ENCODE results near the gene TLL1. TPM values are rescaled to one million over a fixed set of nuclear protein-coding genes. Genes with fewer than 3 reads are reported as not detected.

Gene TLL1
- total RNA-seq, 1 donor from 2014 or later = 16.2 TPM

GRCh38 chr4:165879641-165880040 is 6.6 kb downstream of the TLL1 start:
- no peak for DNase-seq (ENCODE audit: low read depth in 2 of 2)

GRCh38 chr4:165894159-165894558 is 21.1 kb downstream of the TLL1 start:
- no peak for DNase-seq (ENCODE audit: low read depth in 2 of 2)

- DNase-seq (ENCODE audit: low read depth in 2 of 2) = peak; percentile 16 to 61
These were observed 32.5 kb downstream of the TLL1 start for GRCh38 chr4:165905405-165906027.

- peak in 1 of 2 donors; percentile 10 for DNase-seq (ENCODE audit: low read depth in 2 of 2)
These were observed 33.2 kb downstream of the TLL1 start for GRCh38 chr4:165906272-165906671.

GRCh38 chr4:165909947-165910346 is 36.9 kb downstream of the TLL1 start:
- no peak for DNase-seq (ENCODE audit: low read depth in 2 of 2)

- no peak for DNase-seq (ENCODE audit: low read depth in 2 of 2)
These were observed 42.2 kb downstream of the TLL1 start for GRCh38 chr4:165915215-165915614.

- no peak for DNase-seq (ENCODE audit: low read depth in 2 of 2)
These were observed 48.5 kb downstream of the TLL1 start for GRCh38 chr4:165921546-165921945.

- DNase-seq (ENCODE audit: low read depth in 2 of 2) = no peak
These were observed 49.7 kb downstream of the TLL1 start for GRCh38 chr4:165922747-165923146.

- peak in 1 of 2 donors; percentile 27 for DNase-seq (ENCODE audit: low read depth in 2 of 2)
These were observed 53.3 kb downstream of the TLL1 start for GRCh38 chr4:165926307-165926706.

GRCh38 chr4:165927366-165927765 is 54.3 kb downstream of the TLL1 start:
- DNase-seq (ENCODE audit: low read depth in 2 of 2) = no peak

- no peak for DNase-seq (ENCODE audit: low read depth in 2 of 2)
These were observed 54.8 kb downstream of the TLL1 start for GRCh38 chr4:165927815-165928214.

- DNase-seq (ENCODE audit: low read depth in 2 of 2) = no peak
These were observed 55.6 kb downstream of the TLL1 start for GRCh38 chr4:165928601-165929000.

- no peak for DNase-seq (ENCODE audit: low read depth in 2 of 2)
These were observed 56.6 kb downstream of the TLL1 start for GRCh38 chr4:165929662-165930061.

- DNase-seq (ENCODE audit: low read depth in 2 of 2) = no peak
These were observed 58.7 kb downstream of the TLL1 start for GRCh38 chr4:165931741-165932140.

GRCh38 chr4:165944900-165945299 is 71.9 kb downstream of the TLL1 start:
- DNase-seq (ENCODE audit: low read depth in 2 of 2) = no peak

GRCh38 chr4:165945991-165946390 is 73.0 kb downstream of the TLL1 start:
- no peak for DNase-seq (ENCODE audit: low read depth in 2 of 2)

- DNase-seq (ENCODE audit: low read depth in 2 of 2) = no peak
These were observed 74.0 kb downstream of the TLL1 start for GRCh38 chr4:165947019-165947418.

- DNase-seq (ENCODE audit: low read depth in 2 of 2) = no peak
These were observed 80.1 kb downstream of the TLL1 start for GRCh38 chr4:165953181-165953580.

- DNase-seq (ENCODE audit: low read depth in 2 of 2) = no peak
These were observed 90.6 kb downstream of the TLL1 start for GRCh38 chr4:165963621-165964020.

- no peak for DNase-seq (ENCODE audit: low read depth in 2 of 2)
These were observed 91.6 kb downstream of the TLL1 start for GRCh38 chr4:165964591-165964990.

- no peak for DNase-seq (ENCODE audit: low read depth in 2 of 2)
These were observed 92.5 kb downstream of the TLL1 start for GRCh38 chr4:165965503-165965902.

- DNase-seq (ENCODE audit: low read depth in 2 of 2) = no peak
These were observed 93.8 kb downstream of the TLL1 start for GRCh38 chr4:165966833-165967232.

GRCh38 chr4:165967486-165967885 is 94.4 kb downstream of the TLL1 start:
- DNase-seq (ENCODE audit: low read depth in 2 of 2) = no peak

Data from dermis microvascular lymphatic vessel endothelial cell (primary cell).